Peyer's patch (tissue), 4 donors: ENCODE results near the gene PDE6B. TPM values are rescaled to one million over a fixed set of nuclear protein-coding genes. Genes with fewer than 3 reads are reported as not detected.

Experiments
- DNase-seq, 3 donors: peaks; one replicate each; pipeline ENCODE4 v3.0.0-alpha.2; 2017 to 2019
- H3K27ac ChIP-seq, 4 donors: fragments of 200-600 bp; sonication (generic); one replicate each; pipeline ENCODE4 v1.5.1; 2016 to 2019
- H3K27me3 ChIP-seq, 2 donors: fragments of 200-600 bp; sonication (generic); one replicate each; pipeline ENCODE4 v1.5.1; 2019
- H3K36me3 ChIP-seq, 3 donors: fragments of 200-600 bp; sonication (generic); one replicate each; pipeline ENCODE4 v1.5.1; 2016 to 2019
- H3K4me1 ChIP-seq, 4 donors: fragments of 200-600 bp; sonication (generic); one replicate each; pipeline ENCODE4 v1.5.1; 2016 to 2019
- H3K4me3 ChIP-seq, 4 donors: fragments of 200-600 bp; sonication (generic); 1 replicate in 3 of 4; 2 replicates in 1 of 4; pipeline ENCODE4 v1.5.1; 2016 to 2019; ENCODE audit warnings: mild to moderate bottlenecking in 1 of 4
- H3K9me3 ChIP-seq, 4 donors: fragments of 200-600 bp; sonication (generic); one replicate each; pipeline ENCODE4 v1.5.1; 2016 to 2019; ENCODE audit warnings: mild to moderate bottlenecking in 1 of 4
- POLR2A ChIP-seq, 2 donors: fragments of 450-650 bp; IDR thresholded peaks; one replicate each; pipeline ENCODE4 v1.5.1; 2017; ENCODE audit warnings: antibody characterized with exemption in 2 of 2, mild to moderate bottlenecking in 2 of 2, moderate library complexity in 2 of 2
- total RNA-seq, 4 donors: library from RNA; depleted of rRNA; stranded (reverse); fragments of >200 nt; gene quantifications; one replicate each; pipeline ENCODE4 v1.1.0, GENCODE V29; 2016
- TF ChIP-seq, protein P1 (sequence below), 6 experiments: fragments of 450-650 bp in 4 of 6; fragments of 200-600 bp in 2 of 6; sonication (generic) in 1 of 6; IDR thresholded peaks; one replicate each; pipeline ENCODE4 v1.5.1; 2017 to 2019; ENCODE audit warnings: antibody characterized with exemption in 6 of 6, mild to moderate bottlenecking in 3 of 6, moderate library complexity in 1 of 6

PDE6B gene
- total RNA-seq, 4 donors from 2014 or later: 0.27 to 1.8 (median 1.4) TPM; not detected in 1

DNA sequence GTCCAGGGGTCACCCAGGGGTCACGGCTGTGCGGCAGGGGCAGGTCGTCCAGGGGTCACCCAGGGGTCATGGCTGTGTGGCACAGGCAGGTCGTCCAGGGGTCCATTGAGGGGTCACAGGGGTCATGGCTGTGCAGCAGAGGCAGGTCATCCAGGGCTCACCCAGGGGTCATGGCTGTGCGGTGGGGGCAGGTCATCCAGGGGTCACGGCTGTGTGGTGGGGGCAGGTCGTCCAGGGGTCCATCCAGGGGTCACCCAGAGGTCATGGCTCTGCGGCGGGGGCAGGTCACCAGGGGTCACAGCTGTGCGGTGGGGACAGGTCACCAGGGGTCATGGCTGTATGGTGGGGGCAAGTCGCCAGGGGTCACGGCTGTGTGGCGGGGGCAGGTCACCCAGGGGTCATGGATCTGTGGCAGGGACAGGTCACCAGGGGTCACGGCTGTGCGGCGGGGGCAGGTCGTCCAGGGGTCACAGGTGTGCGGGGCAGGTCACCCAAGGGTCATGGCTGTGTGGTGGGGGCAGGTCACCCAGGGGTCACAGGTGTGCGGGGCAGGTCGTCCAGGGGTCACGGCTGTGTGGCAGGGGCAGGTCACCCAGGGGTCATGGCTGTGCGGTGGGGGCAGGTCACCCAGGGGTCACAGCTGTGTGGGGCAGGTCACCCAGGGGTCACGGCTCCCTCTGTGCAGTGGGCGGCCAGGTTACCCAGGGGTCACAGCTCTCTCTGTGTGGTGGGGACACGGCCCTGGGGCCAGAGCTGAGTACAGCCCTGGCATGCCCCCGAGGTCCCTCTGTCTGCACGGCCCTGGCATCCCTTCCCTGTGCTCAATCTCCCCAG is 32.7 kb downstream of the PDE6B start:
- no peaks in the 10 kb centered on the region for H3K9me3 ChIP-seq
- TF ChIP-seq POLR2A (IDR thresholded peaks at IDR 0.05): no peak
- TF ChIP-seq, protein P1, sequence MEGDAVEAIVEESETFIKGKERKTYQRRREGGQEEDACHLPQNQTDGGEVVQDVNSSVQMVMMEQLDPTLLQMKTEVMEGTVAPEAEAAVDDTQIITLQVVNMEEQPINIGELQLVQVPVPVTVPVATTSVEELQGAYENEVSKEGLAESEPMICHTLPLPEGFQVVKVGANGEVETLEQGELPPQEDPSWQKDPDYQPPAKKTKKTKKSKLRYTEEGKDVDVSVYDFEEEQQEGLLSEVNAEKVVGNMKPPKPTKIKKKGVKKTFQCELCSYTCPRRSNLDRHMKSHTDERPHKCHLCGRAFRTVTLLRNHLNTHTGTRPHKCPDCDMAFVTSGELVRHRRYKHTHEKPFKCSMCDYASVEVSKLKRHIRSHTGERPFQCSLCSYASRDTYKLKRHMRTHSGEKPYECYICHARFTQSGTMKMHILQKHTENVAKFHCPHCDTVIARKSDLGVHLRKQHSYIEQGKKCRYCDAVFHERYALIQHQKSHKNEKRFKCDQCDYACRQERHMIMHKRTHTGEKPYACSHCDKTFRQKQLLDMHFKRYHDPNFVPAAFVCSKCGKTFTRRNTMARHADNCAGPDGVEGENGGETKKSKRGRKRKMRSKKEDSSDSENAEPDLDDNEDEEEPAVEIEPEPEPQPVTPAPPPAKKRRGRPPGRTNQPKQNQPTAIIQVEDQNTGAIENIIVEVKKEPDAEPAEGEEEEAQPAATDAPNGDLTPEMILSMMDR (IDR thresholded peaks at IDR 0.05): no peak

DNA sequence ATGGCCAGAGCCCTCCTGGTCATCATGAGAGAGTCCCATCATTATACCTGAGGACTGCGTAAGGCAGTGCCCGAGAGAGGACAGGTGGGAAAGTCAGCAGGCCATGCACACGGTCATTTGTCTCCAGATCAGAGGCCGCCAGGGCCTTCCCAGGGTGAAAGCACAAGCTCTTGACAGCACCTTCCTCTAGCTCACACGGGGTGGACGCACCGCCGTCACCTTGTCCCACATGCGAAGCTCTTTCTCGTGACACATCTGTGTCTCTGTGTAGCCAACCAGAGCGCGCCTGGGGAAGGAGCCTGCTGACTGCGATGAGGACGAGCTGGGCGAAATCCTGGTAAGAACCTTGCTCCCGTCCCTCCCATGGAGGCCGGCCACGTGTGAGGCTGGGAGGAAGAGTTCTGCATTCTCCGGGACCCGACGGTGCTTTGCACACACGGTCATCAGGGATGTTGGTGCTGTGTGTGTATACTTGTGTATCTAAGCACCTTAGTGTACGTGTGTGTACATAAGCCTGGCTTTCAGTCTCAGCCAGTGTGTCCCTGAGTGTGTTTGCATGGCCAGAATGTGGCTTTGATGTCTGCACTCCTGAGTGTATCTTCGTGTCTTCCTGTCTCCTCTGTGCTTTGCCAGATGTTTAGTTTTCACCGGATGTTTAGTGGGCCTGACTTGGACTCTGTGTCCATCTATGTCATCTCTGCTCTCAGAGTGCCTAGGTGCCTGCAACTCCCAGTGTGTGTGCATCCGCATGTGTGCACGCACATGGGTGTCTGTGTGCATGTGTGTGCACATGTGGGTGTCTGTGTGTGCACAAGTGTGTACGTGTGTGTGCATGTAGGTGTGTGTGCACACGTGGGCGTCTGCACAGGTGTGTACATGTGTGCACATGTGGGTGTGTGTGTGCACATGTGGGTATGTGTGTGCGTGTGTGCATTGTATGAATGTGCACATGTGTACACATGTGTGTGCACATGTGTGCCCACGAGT is 33.6 kb downstream of the PDE6B start:
- no peak for TF ChIP-seq POLR2A (IDR thresholded peaks at IDR 0.05)
- TF ChIP-seq, protein P1 (IDR thresholded peaks at IDR 0.05): no peak
- no peaks in the 10 kb centered on the region for H3K9me3 ChIP-seq

More for the DNA sequence above, 32.7 kb downstream of the PDE6B start:
- H3K36me3 ChIP-seq: no peaks in the 10 kb centered on the region
- no peak for DNase-seq
- no peak overlapping the region for H3K27ac ChIP-seq
- no peaks in the 10 kb centered on the region for H3K27me3 ChIP-seq
- no peak overlapping the region for H3K4me3 ChIP-seq
- no peaks in the 10 kb centered on the region for H3K4me1 ChIP-seq

DNA sequence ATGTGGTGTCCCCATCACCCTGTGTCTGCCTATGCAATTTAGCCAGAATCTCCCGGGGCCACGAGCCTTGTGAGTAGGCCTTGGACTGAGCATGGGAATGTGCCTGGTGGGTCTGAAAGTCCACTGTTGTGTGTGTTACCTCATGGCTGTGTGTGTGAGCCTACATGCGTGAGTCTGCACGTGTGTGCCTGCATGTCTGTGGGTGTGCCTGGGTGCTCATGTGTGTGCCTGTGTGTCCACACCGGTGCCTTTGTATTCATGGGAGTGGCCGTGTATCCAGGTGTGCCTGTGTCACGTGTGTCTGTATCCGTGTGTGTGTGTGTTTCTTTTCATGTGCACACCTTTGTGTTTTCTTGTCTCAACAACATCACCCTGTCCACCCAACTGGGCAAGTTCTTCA is 34.5 kb downstream of the PDE6B start:
- Histone ChIP-seq H3K27me3 (no peaks in the 10 kb centered on the region), H3K9me3 (no peaks in the 10 kb centered on the region), H3K27ac (no peak overlapping the region), H3K4me3 (no peak overlapping the region), H3K36me3 (no peaks in the 10 kb centered on the region), H3K4me1 (peaks cover 0 to 8% (median 0%) of the 10 kb centered on the region in 4 donors)
- DNase-seq: no peak
- TF ChIP-seq, protein P1 (IDR thresholded peaks at IDR 0.05): no peak
- TF ChIP-seq POLR2A (IDR thresholded peaks at IDR 0.05): no peak

More for the DNA sequence above, 33.6 kb downstream of the PDE6B start:
- Histone ChIP-seq H3K4me1 (peaks cover 0 to 5% (median 0%) of the 10 kb centered on the region in 4 donors), H3K4me3 (no peak overlapping the region), H3K27me3 (no peaks in the 10 kb centered on the region), H3K36me3 (no peaks in the 10 kb centered on the region), H3K27ac (no peak overlapping the region)
- no peak for DNase-seq

DNA sequence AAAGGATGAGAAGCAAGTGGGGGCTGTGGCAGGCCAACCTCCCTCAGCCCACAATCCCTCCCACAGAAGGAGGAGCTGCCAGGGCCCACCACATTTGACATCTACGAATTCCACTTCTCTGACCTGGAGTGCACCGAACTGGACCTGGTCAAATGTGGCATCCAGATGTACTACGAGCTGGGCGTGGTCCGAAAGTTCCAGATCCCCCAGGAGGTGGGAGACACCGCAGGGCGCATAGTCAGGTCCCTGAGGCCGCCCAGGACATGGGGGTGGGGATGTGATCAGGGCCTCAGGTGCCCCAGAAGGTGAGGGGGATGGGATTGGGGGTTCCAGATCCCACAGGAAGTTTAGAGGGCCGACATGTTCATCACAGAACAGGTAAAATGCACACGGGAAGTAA is 35.0 kb downstream of the PDE6B start:
- H3K27ac ChIP-seq: no peak overlapping the region
- no peaks in the 10 kb centered on the region for H3K36me3 ChIP-seq
- TF ChIP-seq POLR2A (IDR thresholded peaks at IDR 0.05): no peak
- H3K4me1 ChIP-seq: peaks cover 0 to 8% (median 0%) of the 10 kb centered on the region in 4 donors
- no peaks in the 10 kb centered on the region for H3K27me3 ChIP-seq
- no peak for DNase-seq
- no peaks in the 10 kb centered on the region for H3K9me3 ChIP-seq
- no peak overlapping the region for H3K4me3 ChIP-seq

DNA sequence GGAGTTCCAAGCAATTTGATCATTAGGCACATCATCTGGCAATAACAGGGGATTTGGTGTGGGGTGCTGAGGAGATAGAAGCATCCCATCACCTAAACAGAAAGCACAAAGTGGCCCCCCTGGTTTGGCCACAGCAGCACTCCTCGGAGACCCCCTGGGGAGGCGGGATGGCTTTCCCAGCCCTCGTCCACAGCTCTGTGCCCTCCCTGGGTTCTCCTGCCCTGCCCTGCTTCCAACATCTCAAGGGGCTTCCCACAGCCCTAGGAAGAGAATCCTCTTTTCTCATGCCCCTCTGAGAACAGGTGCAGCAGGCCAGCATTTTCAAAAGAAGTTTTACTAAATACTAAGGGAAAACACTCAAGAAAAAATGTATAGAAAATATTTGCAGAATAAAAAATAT is 35.9 kb downstream of the PDE6B start:
- TF ChIP-seq, protein P1 (IDR thresholded peaks at IDR 0.05): no peak
- no peak for TF ChIP-seq POLR2A (IDR thresholded peaks at IDR 0.05)
- DNase-seq: no peak

More for the DNA sequence above, 35.9 kb downstream of the PDE6B start:
- Histone ChIP-seq H3K27ac (no peak overlapping the region), H3K36me3 (no peaks in the 10 kb centered on the region), H3K9me3 (no peaks in the 10 kb centered on the region), H3K4me3 (no peak overlapping the region), H3K27me3 (no peaks in the 10 kb centered on the region), H3K4me1 (peaks cover 0 to 8% (median 0%) of the 10 kb centered on the region in 4 donors)
